Heart left ventricle (tissue), 16 donors: ENCODE results near the gene CCR2. TPM values are rescaled to one million over a fixed set of nuclear protein-coding genes. Genes with fewer than 3 reads are reported as not detected.

ENCODE experiments used
- ATAC-seq, 4 donors: fragments of 200-7000 bp; cut with Tn5 transposase; one replicate each; pipeline ENCODE4 v1.9.1; 2020 to 2022; ENCODE audit warnings: moderate library complexity in 4 of 4, mild to moderate bottlenecking in 3 of 4, moderate number of reproducible peaks in 1 of 4
- DNase-seq, 5 donors: peaks; one replicate each; pipeline ENCODE4 v3.0.0-alpha.2; 2020
- H3K27ac ChIP-seq, 12 donors: fragments of 200-600 bp; sonication (generic) in 4 of 12; one replicate each; pipeline versions ENCODE4 v1.5.0 to v1.8.0; 2016 to 2022; ENCODE audit warnings: mild to moderate bottlenecking in 2 of 12
- H3K27me3 ChIP-seq, 9 donors: fragments of 200-600 bp; sonication (generic) in 2 of 9; one replicate each; pipeline versions ENCODE4 v1.5.1 to v1.8.0; 2016 to 2022; ENCODE audit warnings: mild to moderate bottlenecking in 3 of 9
- H3K36me3 ChIP-seq, 9 donors: fragments of 200-600 bp; sonication (generic) in 2 of 9; one replicate each; pipeline versions ENCODE4 v1.5.0 to v1.8.0; 2018 to 2022; ENCODE audit warnings: mild to moderate bottlenecking in 2 of 9
- H3K4me1 ChIP-seq, 12 donors: fragments of 200-600 bp; sonication (generic) in 4 of 12; one replicate each; pipeline versions ENCODE4 v1.5.0 to v1.8.0; 2016 to 2022; ENCODE audit warnings: mild to moderate bottlenecking in 3 of 12
- H3K4me3 ChIP-seq, 12 donors: fragments of 200-600 bp; sonication (generic) in 4 of 12; one replicate each; pipeline versions ENCODE4 v1.5.0 to v1.8.0; 2017 to 2022; ENCODE audit warnings: mild to moderate bottlenecking in 9 of 12, moderate library complexity in 4 of 12
- H3K9me3 ChIP-seq, 12 donors: fragments of 200-600 bp; sonication (generic) in 4 of 12; one replicate each; pipeline versions ENCODE4 v1.5.0 to v1.8.0; 2016 to 2022; ENCODE audit warnings: mild to moderate bottlenecking in 1 of 12
- CTCF ChIP-seq, 12 donors: fragments of 200-600 bp; sonication (generic) in 4 of 12; IDR thresholded peaks; one replicate each; pipeline versions ENCODE4 v1.5.0 to v1.8.0; 2018 to 2022; ENCODE audit warnings: antibody characterized with exemption in 12 of 12, mild to moderate bottlenecking in 5 of 12
- POLR2A ChIP-seq, 2 donors: fragments of 450-650 bp; IDR thresholded peaks; one replicate each; pipeline ENCODE4 v1.6.1; 2017; ENCODE audit warnings: antibody characterized with exemption in 2 of 2, mild to moderate bottlenecking in 2 of 2, moderate library complexity in 2 of 2
- WGBS, 4 donors: extraction: QIAGEN DNeasy Blood & Tissue Kit in 2 of 4; methylation state at CpG; one replicate each; pipeline versions ENCODE4 v1.1.5 to v1.1.7; 2013 to 2018; 5-methylcytosine and 5-hydroxymethylcytosine counted together
- intact Hi-C, 10 donors: fragments of 100-400 bp; cut with DNase I; formaldehyde crosslinking; loops; one replicate each; pipeline versions ENCODE4 v1.11.1 to v1.14.2; 2022
- polyA plus RNA-seq, 2 donors: library from polyadenylated mRNA; stranded (reverse); fragments of 200-250 nt; gene quantifications; one replicate each; pipeline ENCODE4 v1.2.3, GENCODE V29; 2013
- total RNA-seq, 9 donors: library from RNA; depleted of rRNA in 2 of 9; stranded (reverse); fragments of >200 nt in 2 of 9; fragmentation: NEBNext Ultra II Directional in 3 of 9; extraction: Animal tissue kit (Norgen Biotek cat#: 25700) in 3 of 9; gene quantifications; one replicate each; pipeline versions ENCODE4 v1.1.0 to v1.2.4, GENCODE V29; 2016 to 2023
- donor health status: ischemic (EF 13 %, LVEDD 7.1; RV severe dilation, severe dysfunction).
- donor health status: healthy with polysubstance abuse.
- donor health status: DM: no; HTN: yes; CAD: no.
- donor health status: DM: no; HTN: no; CAD: no.
- donor health status: ischemic (EF 25% LVEDD 6.9; RV normal size, moderate dysfunction).
- donor health status: ischemic (EF 25% LVEDD 5.7; RV mildly dilated, moderate dysfunction).
- donor health status: healthy.
- donor health status: DM: yes; HTN: yes; CAD: no.
- donor health status: ischemic (EF 35%, LVEDD 5.7; RV mildly dilated, moderate dysfunction).
- donor health status: nonischemic (EF 11% LVEDD 7.7; RV severe dilation, severe dysfunction).
- donor health status: DM: yes; HTN: yes; CAD: no.
- donor health status: PGD.
- donor health status: ischemic (EF 29% LVEDD 5.4; RV normal size, mild dysfunction).
- donor health status: nonischemic (EF 23%, LVEDD 6.1; RV moderate dilation, normal function).

CCR2 gene
- total and polyA plus RNA-seq, 11 donors, result 0.23 to 10.5 (median 0.93) TPM

GRCh38 chr3:46358466-46358865, 4.6 kb downstream of the CCR2 start:
- intact Hi-C loops, result no loop called here
- Histone ChIP-seq H3K4me3 (peak overlapping the region in 1 of 12 donors; percentile 15), H3K27ac (no peak overlapping the region), H3K36me3 (no peaks in the 10 kb centered on the region), H3K9me3 (no peaks in the 10 kb centered on the region), H3K4me1 (peaks cover 0 to 62% (median 0%) of the 10 kb centered on the region in 12 donors), H3K27me3 (peaks cover 0 to 16% (median 0%) of the 10 kb centered on the region in 9 donors)
- TF ChIP-seq POLR2A (IDR thresholded peaks at IDR 0.05), result no peak
- TF ChIP-seq CTCF (IDR thresholded peaks at IDR 0.05), result no peak
- WGBS, 4 donors, result 78 to 88% (median 83%) methylated on average over 6 of the region's 6 CpGs
- DNase-seq (no peak), ATAC-seq (no peak)

GRCh38 chr3:46359733-46360493, 6.0 kb downstream of the CCR2 start:
- TF ChIP-seq POLR2A (IDR thresholded peaks at IDR 0.05) (no peak), CTCF (IDR thresholded peaks at IDR 0.05) (no peak)
- H3K27ac ChIP-seq, result peak overlapping the region in 2 of 12 donors; percentile 26 to 77
- peaks cover 0 to 62% (median 0%) of the 10 kb centered on the region in 12 donors for H3K4me1 ChIP-seq
- DNase-seq (no peak), ATAC-seq (peak in 1 of 4 donors; percentile 38)
- H3K9me3 ChIP-seq, result no peaks in the 10 kb centered on the region
- H3K4me3 ChIP-seq, result peak overlapping the region in 2 of 12 donors; percentile 17 to 19
- intact Hi-C loops, result loop anchor here in 1 of 10 donors (10.0 kb wide), 1 partner anchor 145 kb away; no protein-coding TSS in a partner anchor
- H3K27me3 ChIP-seq, result peaks cover 0 to 7% (median 0%) of the 10 kb centered on the region in 9 donors
- WGBS, 4 donors, result 50 to 61% (median 60%) methylated on average over 11 of the region's 11 CpGs
- no peaks in the 10 kb centered on the region for H3K36me3 ChIP-seq

GRCh38 chr3:46360907-46361306, 7.0 kb downstream of the CCR2 start:
- Histone ChIP-seq H3K4me3 (no peak overlapping the region), H3K27me3 (peaks cover 0 to 4% (median 0%) of the 10 kb centered on the region in 9 donors), H3K27ac (peak overlapping the region in 1 of 12 donors; percentile 77), H3K36me3 (no peaks in the 10 kb centered on the region), H3K9me3 (no peaks in the 10 kb centered on the region), H3K4me1 (peaks cover 0 to 55% (median 0%) of the 10 kb centered on the region in 12 donors)
- DNase-seq (no peak), ATAC-seq (peak in 1 of 4 donors; percentile 22)
- 69 to 81% (median 74%) methylated on average over 6 of the region's 6 CpGs for WGBS, 4 donors
- TF ChIP-seq CTCF (IDR thresholded peaks at IDR 0.05), result no peak
- TF ChIP-seq POLR2A (IDR thresholded peaks at IDR 0.05), result no peak
- intact Hi-C loops, result loop anchor here in 1 of 10 donors (10.0 kb wide), 1 partner anchor 146 kb away; no protein-coding TSS in a partner anchor
